Peyer's patch (tissue), 4 donors: ENCODE data around the gene PLEKHM3. TPM values are rescaled to one million over a fixed set of nuclear protein-coding genes. Genes with fewer than 3 reads are reported as not detected.

Experiments used
- DNase-seq, 3 donors: peaks; one replicate each; pipeline ENCODE4 v3.0.0-alpha.2; 2017 to 2019
- H3K27ac ChIP-seq, 4 donors: fragments of 200-600 bp; sonication (generic); one replicate each; pipeline ENCODE4 v1.5.1; 2016 to 2019
- H3K27me3 ChIP-seq, 2 donors: fragments of 200-600 bp; sonication (generic); one replicate each; pipeline ENCODE4 v1.5.1; 2019
- H3K36me3 ChIP-seq, 3 donors: fragments of 200-600 bp; sonication (generic); one replicate each; pipeline ENCODE4 v1.5.1; 2016 to 2019
- H3K4me1 ChIP-seq, 4 donors: fragments of 200-600 bp; sonication (generic); one replicate each; pipeline ENCODE4 v1.5.1; 2016 to 2019
- H3K4me3 ChIP-seq, 4 donors: fragments of 200-600 bp; sonication (generic); 1 replicate in 3 of 4; 2 replicates in 1 of 4; pipeline ENCODE4 v1.5.1; 2016 to 2019; ENCODE audit warnings: mild to moderate bottlenecking in 1 of 4
- H3K9me3 ChIP-seq, 4 donors: fragments of 200-600 bp; sonication (generic); one replicate each; pipeline ENCODE4 v1.5.1; 2016 to 2019; ENCODE audit warnings: mild to moderate bottlenecking in 1 of 4
- CTCF ChIP-seq, 6 experiments: fragments of 450-650 bp in 4 of 6; fragments of 200-600 bp in 2 of 6; sonication (generic) in 1 of 6; IDR thresholded peaks; one replicate each; pipeline ENCODE4 v1.5.1; 2017 to 2019; ENCODE audit warnings: antibody characterized with exemption in 6 of 6, mild to moderate bottlenecking in 3 of 6, moderate library complexity in 1 of 6
- POLR2A ChIP-seq, 2 donors: fragments of 450-650 bp; IDR thresholded peaks; one replicate each; pipeline ENCODE4 v1.5.1; 2017; ENCODE audit warnings: antibody characterized with exemption in 2 of 2, mild to moderate bottlenecking in 2 of 2, moderate library complexity in 2 of 2
- total RNA-seq, 4 donors: library from RNA; depleted of rRNA; stranded (reverse); fragments of >200 nt; gene quantifications; one replicate each; pipeline ENCODE4 v1.1.0, GENCODE V29; 2016

Gene PLEKHM3
- total RNA-seq, 4 donors from 2014 or later: 14.4 to 45.4 (median 22.7) TPM

GRCh38 chr2:207960911-207961310 is 64.4 kb downstream of the PLEKHM3 start:
- Histone ChIP-seq H3K27ac (no peak overlapping the region), H3K4me3 (no peak overlapping the region), H3K27me3 (no peaks in the 10 kb centered on the region), H3K36me3 (peaks cover 0 to 3% (median 0%) of the 10 kb centered on the region in 3 donors), H3K4me1 (no peaks in the 10 kb centered on the region), H3K9me3 (no peaks in the 10 kb centered on the region)
- TF ChIP-seq CTCF (IDR thresholded peaks at IDR 0.05) (no peak), POLR2A (IDR thresholded peaks at IDR 0.05) (no peak)
- DNase-seq: no peak

GRCh38 chr2:207960090-207960489 is 65.2 kb downstream of the PLEKHM3 start:
- DNase-seq: no peak
- peaks cover 0 to 3% (median 0%) of the 10 kb centered on the region in 3 donors for H3K36me3 ChIP-seq
- no peaks in the 10 kb centered on the region for H3K27me3 ChIP-seq
- H3K27ac ChIP-seq: no peak overlapping the region
- H3K9me3 ChIP-seq: no peaks in the 10 kb centered on the region
- TF ChIP-seq POLR2A (IDR thresholded peaks at IDR 0.05) (no peak), CTCF (IDR thresholded peaks at IDR 0.05) (no peak)
- H3K4me1 ChIP-seq: no peaks in the 10 kb centered on the region
- H3K4me3 ChIP-seq: no peak overlapping the region

DNA sequence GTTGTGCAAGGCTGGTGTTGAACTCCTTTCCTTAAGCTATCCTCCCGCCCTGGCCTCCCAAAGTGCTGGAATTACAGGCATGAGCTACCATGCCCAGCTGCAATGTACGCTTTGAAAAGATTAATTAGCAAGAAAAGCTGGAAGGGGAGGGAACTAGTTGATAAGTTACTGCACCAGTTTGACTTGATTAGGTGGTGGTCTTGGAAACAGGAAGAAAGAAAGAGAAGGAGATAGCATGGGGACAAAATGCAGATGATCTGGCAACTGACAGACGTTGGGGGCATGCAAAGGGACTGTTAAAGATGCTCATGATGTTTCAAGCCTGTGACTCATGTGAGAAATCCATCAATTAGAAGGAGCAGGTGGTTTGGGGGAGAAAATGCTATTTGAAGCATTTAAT is 68.6 kb downstream of the PLEKHM3 start:
- Histone ChIP-seq H3K27ac (no peak overlapping the region), H3K4me1 (no peaks in the 10 kb centered on the region), H3K4me3 (no peak overlapping the region), H3K9me3 (no peaks in the 10 kb centered on the region), H3K27me3 (no peaks in the 10 kb centered on the region), H3K36me3 (no peaks in the 10 kb centered on the region)
- no peak for TF ChIP-seq CTCF (IDR thresholded peaks at IDR 0.05)
- DNase-seq: no peak

DNA sequence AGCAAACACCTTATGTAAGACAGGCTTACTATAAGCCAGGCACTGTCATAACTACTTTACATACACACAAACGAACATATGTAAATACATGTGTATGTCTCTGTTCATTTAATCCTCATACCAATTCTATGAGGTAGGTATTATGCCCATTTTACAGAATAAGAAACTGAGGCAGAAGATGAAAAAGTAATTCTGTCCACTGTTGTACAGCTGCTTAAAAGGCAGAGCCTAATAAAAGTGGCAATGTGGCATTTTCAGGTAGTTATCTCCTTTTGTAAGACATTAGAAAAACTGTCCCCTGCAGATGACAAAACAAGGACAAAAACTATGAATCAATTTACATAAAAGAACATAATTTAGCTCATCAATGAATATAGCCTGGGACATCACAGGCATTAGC is 69.9 kb downstream of the PLEKHM3 start:
- no peaks in the 10 kb centered on the region for H3K36me3 ChIP-seq
- H3K4me3 ChIP-seq: no peak overlapping the region
- H3K27ac ChIP-seq: no peak overlapping the region
- H3K4me1 ChIP-seq: peaks cover 0 to under 1% (median 0%) of the 10 kb centered on the region in 4 donors
- no peaks in the 10 kb centered on the region for H3K9me3 ChIP-seq
- H3K27me3 ChIP-seq: no peaks in the 10 kb centered on the region
- DNase-seq: no peak
- TF ChIP-seq CTCF (IDR thresholded peaks at IDR 0.05) (no peak), POLR2A (IDR thresholded peaks at IDR 0.05) (no peak)

- Histone ChIP-seq H3K9me3 (no peaks in the 10 kb centered on the region), H3K4me3 (no peak overlapping the region), H3K36me3 (no peaks in the 10 kb centered on the region), H3K27ac (no peak overlapping the region), H3K27me3 (no peaks in the 10 kb centered on the region), H3K4me1 (peaks cover 0 to 5% (median 0%) of the 10 kb centered on the region in 4 donors)
- TF ChIP-seq POLR2A (IDR thresholded peaks at IDR 0.05) (no peak), CTCF (IDR thresholded peaks at IDR 0.05) (no peak)
- no peak for DNase-seq
These were observed 72.0 kb downstream of the PLEKHM3 start for GRCh38 chr2:207953354-207953753.
